CD4-positive, alpha-beta T cell (primary cell): ENCODE data around the gene MAP9. TPM values are rescaled to one million over a fixed set of nuclear protein-coding genes. Genes with fewer than 3 reads are reported as not detected.

Experiments
- ATAC-seq: fragments of 200-7000 bp; cut with Tn5 transposase; one replicate; pipeline ENCODE4 v1.10.0; 2022; ENCODE audit warnings: mild to moderate bottlenecking; ENCODE audit not compliant: poor library complexity
- CTCF ChIA-PET: fragments of 350-600 bp; sonication (Branson Sonifier 250); formaldehyde crosslinking; loops from one replicate; lab custom pipeline; 2021; ENCODE audit warnings: antibody characterized with exemption, inconsistent platforms; lab: Charles Lee
- POLR2A ChIA-PET: fragments of 350-600 bp; sonication (Branson Sonifier 250); formaldehyde crosslinking; loops from one replicate; lab custom pipeline; 2021; ENCODE audit warnings: antibody characterized with exemption, inconsistent platforms; lab: Charles Lee
- DNase-seq, 14 experiments: peaks; one replicate each; pipeline ENCODE4 v3.0.0-alpha.2; 2013 to 2020; ENCODE audit warnings: mixed read lengths in 2 of 14
- H3K27ac ChIP-seq, 2 donors: one replicate each; pipeline versions ENCODE4 v1.5.1 to v1.7.0; 2013; ENCODE audit warnings: low read length in 2 of 2, low read depth in 1 of 2, mild to moderate bottlenecking in 1 of 2
- H3K27me3 ChIP-seq, 2 experiments: 1 replicate in 1 of 2; 2 replicates in 1 of 2; pipeline versions ENCODE4 v1.6.1 to v1.7.0; 2013; ENCODE audit warnings: low read length in 2 of 2, control low read depth in 1 of 2, mild to moderate bottlenecking in 1 of 2, moderate library complexity in 1 of 2; ENCODE audit not compliant: insufficient read depth in 2 of 2, control insufficient read depth in 1 of 2
- H3K36me3 ChIP-seq: one replicate; pipeline ENCODE4 v1.6.1; 2013; ENCODE audit warnings: low read length, control low read depth; ENCODE audit not compliant: insufficient read depth
- H3K4me1 ChIP-seq: one replicate; pipeline ENCODE4 v1.6.1; 2013; ENCODE audit warnings: low read length, control low read depth; ENCODE audit not compliant: insufficient read depth
- H3K4me3 ChIP-seq: one replicate; pipeline ENCODE4 v1.5.1; 2013; ENCODE audit warnings: mild to moderate bottlenecking, low read length, moderate library complexity
- H3K9me3 ChIP-seq, 2 experiments: 1 replicate in 1 of 2; 2 replicates in 1 of 2; pipeline versions ENCODE4 v1.6.1 to v1.7.0; 2013; ENCODE audit warnings: low read length in 2 of 2, mild to moderate bottlenecking in 2 of 2, control low read depth in 1 of 2, moderate library complexity in 1 of 2; ENCODE audit not compliant: control insufficient read depth in 1 of 2, insufficient read depth in 1 of 2
- H3K27ac Mint-ChIP-seq: one replicate; pipeline ENCODE4 v1.8.0; 2020; ENCODE audit warnings: mixed read lengths
- H3K27me3 Mint-ChIP-seq: one replicate; pipeline ENCODE4 v1.8.0; 2021; ENCODE audit warnings: mixed read lengths
- H3K36me3 Mint-ChIP-seq: one replicate; pipeline ENCODE4 v1.8.0; 2021; ENCODE audit warnings: low read depth, mixed read lengths
- H3K4me1 Mint-ChIP-seq: one replicate; pipeline ENCODE4 v1.8.0; 2021; ENCODE audit warnings: low read depth, mixed read lengths
- H3K4me3 Mint-ChIP-seq: one replicate; pipeline ENCODE4 v1.8.0; 2020; ENCODE audit warnings: mild to moderate bottlenecking, mixed read lengths
- H3K9me3 Mint-ChIP-seq: one replicate; pipeline ENCODE4 v1.8.0; 2020; ENCODE audit warnings: mixed read lengths
- intact Hi-C, 2 experiments: fragments of 100-400 bp; cut with DNase I in 1 of 2; cut with micrococcal nuclease in 1 of 2; formaldehyde crosslinking; loops; one replicate each; pipeline versions ENCODE4 v1.15.1 to v1.9.0; 2023 to 2025; cut with DNase I, micrococcal nuclease
- total RNA-seq, 174 experiments: library from RNA in 2 of 174; stranded (reverse) in 2 of 174; gene quantifications; one replicate each; pipeline ENCODE4 v1.2.3 and lab custom pipeline; 2021 to 2026
- TF ChIP-seq, protein P1 (sequence below): fragments of 200-600 bp; IDR thresholded peaks from one replicate; pipeline ENCODE4 v1.8.0; 2022; ENCODE audit warnings: antibody characterized with exemption, mild to moderate bottlenecking

Gene MAP9
- total RNA-seq, 2 experiments from 2014 or later: 15.5 to 16.5 TPM

GRCh38 chr4:155331478-155331877, 45.3 kb downstream of the MAP9 start:
- ATAC-seq: no peak
- H3K36me3 ChIP-seq: no peaks in the 10 kb centered on the region
- no peak overlapping the region for H3K27ac Mint-ChIP-seq
- H3K27me3 Mint-ChIP-seq: peaks cover 5% of the 10 kb centered on the region
- no peaks in the 10 kb centered on the region for H3K36me3 Mint-ChIP-seq
- DNase-seq: no peak
- intact Hi-C loops: no loop called here
- H3K9me3 ChIP-seq: no peaks in the 10 kb centered on the region
- H3K4me1 ChIP-seq: no peaks in the 10 kb centered on the region
- no peaks in the 10 kb centered on the region for H3K27me3 ChIP-seq
- TF ChIP-seq, protein P1, sequence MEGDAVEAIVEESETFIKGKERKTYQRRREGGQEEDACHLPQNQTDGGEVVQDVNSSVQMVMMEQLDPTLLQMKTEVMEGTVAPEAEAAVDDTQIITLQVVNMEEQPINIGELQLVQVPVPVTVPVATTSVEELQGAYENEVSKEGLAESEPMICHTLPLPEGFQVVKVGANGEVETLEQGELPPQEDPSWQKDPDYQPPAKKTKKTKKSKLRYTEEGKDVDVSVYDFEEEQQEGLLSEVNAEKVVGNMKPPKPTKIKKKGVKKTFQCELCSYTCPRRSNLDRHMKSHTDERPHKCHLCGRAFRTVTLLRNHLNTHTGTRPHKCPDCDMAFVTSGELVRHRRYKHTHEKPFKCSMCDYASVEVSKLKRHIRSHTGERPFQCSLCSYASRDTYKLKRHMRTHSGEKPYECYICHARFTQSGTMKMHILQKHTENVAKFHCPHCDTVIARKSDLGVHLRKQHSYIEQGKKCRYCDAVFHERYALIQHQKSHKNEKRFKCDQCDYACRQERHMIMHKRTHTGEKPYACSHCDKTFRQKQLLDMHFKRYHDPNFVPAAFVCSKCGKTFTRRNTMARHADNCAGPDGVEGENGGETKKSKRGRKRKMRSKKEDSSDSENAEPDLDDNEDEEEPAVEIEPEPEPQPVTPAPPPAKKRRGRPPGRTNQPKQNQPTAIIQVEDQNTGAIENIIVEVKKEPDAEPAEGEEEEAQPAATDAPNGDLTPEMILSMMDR: no peak
- no peaks in the 10 kb centered on the region for H3K9me3 Mint-ChIP-seq
- CTCF ChIA-PET: no interaction called here
- POLR2A ChIA-PET: no interaction called here
- H3K4me1 Mint-ChIP-seq: no peaks in the 10 kb centered on the region
- no peak overlapping the region for H3K4me3 Mint-ChIP-seq
- no peak overlapping the region for H3K27ac ChIP-seq
- no peak overlapping the region for H3K4me3 ChIP-seq

- H3K4me3 ChIP-seq: no peak overlapping the region
- no peak for ATAC-seq
- Mint-ChIP-seq H3K9me3 (no peaks in the 10 kb centered on the region), H3K27ac (no peak overlapping the region), H3K36me3 (no peaks in the 10 kb centered on the region), H3K4me3 (no peak overlapping the region), H3K4me1 (no peaks in the 10 kb centered on the region), H3K27me3 (peaks cover 30% of the 10 kb centered on the region)
- intact Hi-C loops: no loop called here
- peaks cover 0 to 7% of the 10 kb centered on the region in 2 experiments for H3K27me3 ChIP-seq
- DNase-seq: no peak
- no peaks in the 10 kb centered on the region for H3K9me3 ChIP-seq
- H3K36me3 ChIP-seq: no peaks in the 10 kb centered on the region
- ChIA-PET CTCF (no interaction called here), POLR2A (interaction anchor here (1.2 kb wide), 1 partner anchor 34 kb away, joined by 3 read pairs; no protein-coding TSS in a partner anchor)
- TF ChIP-seq, protein P1: no peak
- no peak overlapping the region for H3K27ac ChIP-seq
- no peaks in the 10 kb centered on the region for H3K4me1 ChIP-seq
These were observed 54.0 kb downstream of the MAP9 start for GRCh38 chr4:155322782-155323181.

DNA sequence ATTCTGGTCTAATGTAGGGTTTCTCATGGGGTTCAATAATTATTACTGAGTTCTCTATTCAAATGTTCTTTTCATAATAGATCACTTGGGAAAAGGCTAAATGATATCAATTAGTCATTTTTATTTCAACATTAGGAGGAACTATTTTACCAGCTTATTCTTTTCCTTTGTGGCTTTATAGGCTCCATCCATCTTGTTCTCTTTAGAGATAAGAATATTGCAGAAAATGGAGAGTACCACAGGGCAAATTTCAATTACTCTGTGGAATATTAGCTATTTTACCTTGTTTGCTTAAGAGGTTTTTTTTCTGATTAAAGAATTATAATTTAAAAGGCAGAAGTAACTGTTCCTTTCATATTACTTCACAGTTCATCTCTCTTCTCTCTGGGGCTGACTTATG, 55.8 kb downstream of the MAP9 start:
- Mint-ChIP-seq H3K4me3 (no peak overlapping the region), H3K9me3 (peaks cover under 1% of the 10 kb centered on the region), H3K36me3 (no peaks in the 10 kb centered on the region), H3K4me1 (no peaks in the 10 kb centered on the region), H3K27ac (no peak overlapping the region), H3K27me3 (peaks cover 26% of the 10 kb centered on the region)
- Histone ChIP-seq H3K4me3 (no peak overlapping the region), H3K4me1 (no peaks in the 10 kb centered on the region), H3K36me3 (no peaks in the 10 kb centered on the region), H3K27ac (no peak overlapping the region), H3K27me3 (peaks cover 0 to 7% of the 10 kb centered on the region in 2 experiments), H3K9me3 (no peaks in the 10 kb centered on the region)
- ChIA-PET CTCF (interaction anchor here (0.7 kb wide), 1 partner anchor 601 kb away, joined by 3 read pairs; no protein-coding TSS in a partner anchor), POLR2A (no interaction called here)
- TF ChIP-seq, protein P1: no peak
- no peak for ATAC-seq
- DNase-seq: no peak
- intact Hi-C loops: no loop called here
